ENCODE results near the gene ZNF598. TPM values are rescaled to one million over a fixed set of nuclear protein-coding genes. Genes with fewer than 3 reads are reported as not detected.

The ZNF598 gene
- total RNA-seq, 1 donor from 2014 or later: 9.2 TPM

GRCh38 chr16:2040787-2041522 is 31.3 kb upstream of the ZNF598 start:
- DNase-seq (ENCODE audit: low read depth in 2 of 2): no peak

- no peak for DNase-seq (ENCODE audit: low read depth in 2 of 2)
Measured at GRCh38 chr16:2040041-2040786, 30.6 kb upstream of the ZNF598 start.

- DNase-seq (ENCODE audit: low read depth in 2 of 2): peak in 1 of 2 donors; percentile 40
Measured at GRCh38 chr16:2039274-2040031, 29.8 kb upstream of the ZNF598 start.

GRCh38 chr16:2038382-2039231 is 29.0 kb upstream of the ZNF598 start:
- DNase-seq (ENCODE audit: low read depth in 2 of 2): no peak

- no peak for DNase-seq (ENCODE audit: low read depth in 2 of 2)
Measured at GRCh38 chr16:2037647-2038381, 28.2 kb upstream of the ZNF598 start.

GRCh38 chr16:2037115-2037514 is 27.5 kb upstream of the ZNF598 start:
- DNase-seq (ENCODE audit: low read depth in 2 of 2): no peak

- DNase-seq (ENCODE audit: low read depth in 2 of 2): no peak
Measured at GRCh38 chr16:2036200-2036966, 26.8 kb upstream of the ZNF598 start.

GRCh38 chr16:2035431-2036199 is 26.0 kb upstream of the ZNF598 start:
- DNase-seq (ENCODE audit: low read depth in 2 of 2): peak in 1 of 2 donors; percentile 56

GRCh38 chr16:2034696-2035430 is 25.2 kb upstream of the ZNF598 start:
- DNase-seq (ENCODE audit: low read depth in 2 of 2): no peak

GRCh38 chr16:2033909-2034695 is 24.5 kb upstream of the ZNF598 start:
- peak in 1 of 2 donors; percentile 36 for DNase-seq (ENCODE audit: low read depth in 2 of 2)

- DNase-seq (ENCODE audit: low read depth in 2 of 2): peak in 1 of 2 donors; percentile 72
Measured at GRCh38 chr16:2033057-2033908, 23.7 kb upstream of the ZNF598 start.

- peak in 1 of 2 donors; percentile 56 for DNase-seq (ENCODE audit: low read depth in 2 of 2)
Measured at GRCh38 chr16:2032285-2033056, 22.9 kb upstream of the ZNF598 start.

- DNase-seq (ENCODE audit: low read depth in 2 of 2): peak in 1 of 2 donors; percentile 64
Measured at GRCh38 chr16:2031081-2031577, 21.5 kb upstream of the ZNF598 start.

GRCh38 chr16:2030036-2030435 is 20.4 kb upstream of the ZNF598 start:
- DNase-seq (ENCODE audit: low read depth in 2 of 2): no peak

- DNase-seq (ENCODE audit: low read depth in 2 of 2): no peak
Measured at GRCh38 chr16:2029350-2029749, 19.7 kb upstream of the ZNF598 start.

Measured in dermis microvascular lymphatic vessel endothelial cell (primary cell).